GM12878 (cell line): ENCODE measurements around the gene TNKS1BP1. TPM values are rescaled to one million over a fixed set of nuclear protein-coding genes. Genes with fewer than 3 reads are reported as not detected.
A peak's percentile ranks its signal among the peaks of the same experiment; 100 is the strongest.

Source experiments
- ATAC-seq: fragments of 200-7000 bp; cut with Tn5 transposase; 3 replicates; pipeline ENCODE4 v1.9.1; 2020; ENCODE audit warnings: mild to moderate bottlenecking, moderate library complexity
- BruUV-seq: library from RNA; stranded (reverse); fragments of 400-500 nt; replicated peaks from 2 replicates; lab custom pipeline; 2021; lab: Mats Ljungman, UMichigan
- CTCF ChIA-PET: fragments of 300-600 bp; sonication (Branson Sonifier 250); formaldehyde crosslinking; extraction: SDS; loops from one replicate; lab custom pipeline; 2021; ENCODE audit warnings: inconsistent platforms; lab: Yijun Ruan, JAX
- POLR2A ChIA-PET: fragments of 350-600 bp; formaldehyde crosslinking; extraction: SDS; loops from one replicate; lab custom pipeline; 2021; ENCODE audit warnings: inconsistent platforms; lab: Charles Lee
- RAD21 ChIA-PET: fragments of 300-600 bp; sonication (Branson Sonifier 250); formaldehyde crosslinking; loops from one replicate; lab custom pipeline; 2023; ENCODE audit warnings: antibody characterized with exemption; ENCODE audit not compliant: unreplicated experiment; lab: Charles Lee
- SMC1A ChIA-PET: fragments of 300-600 bp; sonication (Branson Sonifier 250); formaldehyde crosslinking; loops from one replicate; lab custom pipeline; 2023; ENCODE audit not compliant: unreplicated experiment, uncharacterized antibody; lab: Charles Lee
- DNase-seq: peaks from one replicate; pipeline ENCODE4 v3.0.0-alpha.2; 2011; ENCODE audit warnings: low read depth, low spot score
- FAIRE-seq: peaks from 3 replicates; lab custom pipeline; 2011; peaks lifted over from hg19 to GRCh38; lab: Jason Lieb, UNC
- H2AFZ ChIP-seq: 2 replicates; pipeline ENCODE4 v1.6.0; 2011; ENCODE audit warnings: low read depth, low read length, control low read depth; ENCODE audit not compliant: control insufficient read depth
- H3K27ac ChIP-seq: 2 replicates; pipeline ENCODE4 v1.5.1; 2011; ENCODE audit warnings: control low read depth; ENCODE audit not compliant: control insufficient read depth, insufficient read depth
- H3K27me3 ChIP-seq, 2 experiments: replicated peaks in 1 of 2; 2 replicates each; pipeline versions ENCODE4 v1.6.0 to v1.6.1; 2011; ENCODE audit warnings: low read length in 1 of 2; ENCODE audit not compliant: control insufficient read depth in 2 of 2, insufficient read depth in 2 of 2
- H3K36me3 ChIP-seq, 2 experiments: 2 replicates each; pipeline ENCODE4 v1.5.1; 2011; ENCODE audit warnings: low read length in 1 of 2; ENCODE audit not compliant: control insufficient read depth in 2 of 2, insufficient read depth in 2 of 2
- H3K4me1 ChIP-seq: 2 replicates; pipeline ENCODE4 v1.6.1; 2011; ENCODE audit warnings: mild to moderate bottlenecking, low read length, moderate library complexity, mixed read lengths; ENCODE audit not compliant: control insufficient read depth, insufficient read depth
- H3K4me2 ChIP-seq: 2 replicates; pipeline ENCODE4 v1.6.0; 2011; ENCODE audit warnings: control low read depth; ENCODE audit not compliant: control insufficient read depth, insufficient read depth
- H3K4me3 ChIP-seq: fragments of 200-600 bp; sonication (generic); 2 replicates; pipeline ENCODE4 v1.5.1; 2016
- H3K79me2 ChIP-seq: 2 replicates; pipeline ENCODE4 v1.6.0; 2011; ENCODE audit warnings: low read length; ENCODE audit not compliant: control insufficient read depth, insufficient read depth
- H3K9ac ChIP-seq: 2 replicates; pipeline ENCODE4 v1.8.0; 2011; ENCODE audit warnings: low read length, control low read depth, mixed read lengths; ENCODE audit not compliant: control insufficient read depth, insufficient read depth
- H3K9me3 ChIP-seq: replicated peaks from 3 replicates; pipeline ENCODE4 v1.5.1; 2011; ENCODE audit warnings: mild to moderate bottlenecking, low read length; ENCODE audit not compliant: control insufficient read depth, insufficient read depth
- H4K20me1 ChIP-seq: 2 replicates; pipeline ENCODE4 v1.6.0; 2011; ENCODE audit not compliant: control insufficient read depth, insufficient read depth
- CTCF ChIP-seq, 3 experiments: IDR thresholded peaks in 2 of 3; conservative IDR thresholded peaks in 1 of 3; 2 replicates each; pipeline ENCODE4 v1.5.1; 2011; ENCODE audit warnings: low read depth in 3 of 3, low read length in 3 of 3, mild to moderate bottlenecking in 3 of 3, control low read depth in 2 of 3, moderate library complexity in 2 of 3, inconsistent platforms in 1 of 3, mixed read lengths in 1 of 3; ENCODE audit not compliant: control insufficient read depth in 2 of 3, insufficient read depth in 1 of 3; ENCODE audit errors: extremely low read depth in 1 of 3
- HDGF ChIP-seq: fragments of 450-650 bp; IDR thresholded peaks from 2 replicates; pipeline ENCODE4 v1.6.1; 2016; ENCODE audit warnings: antibody characterized with exemption
- WGBS: methylation state at CpG from one replicate; pipeline ENCODE4 v1.1.6; 2016; ENCODE audit warnings: low lambda C conversion rate; ENCODE audit not compliant: insufficient replicate concordance, insufficient coverage; ENCODE audit errors: missing lambda C conversion rate; 5-methylcytosine and 5-hydroxymethylcytosine counted together
- in situ Hi-C: fragments of 300-500 bp; cut with MboI; formaldehyde crosslinking; loops from 9 replicates; pipeline ENCODE4 v1.14.3; 2018; ENCODE audit warnings: mixed read lengths
- intact Hi-C: fragments of 100-400 bp; cut with micrococcal nuclease; formaldehyde crosslinking; loops from one replicate; pipeline ENCODE4 v1.14.2; 2022; ENCODE audit not compliant: unreplicated experiment
- polyA plus RNA-seq, 11 experiments: library from polyadenylated mRNA; depleted of rRNA in 4 of 11; unstranded in 6 of 11; stranded (reverse) in 5 of 11; fragments of >200 nt; fragmentation: Nextera tagmentation in 4 of 11; fragmentation: Illumina TruSeq in 1 of 11; extraction: Ambion mirVana in 4 of 11; extraction: Trizol in 1 of 11; gene quantifications; 1 replicate in 1 of 11; 2 replicates in 10 of 11; pipeline versions ENCODE4 v1.2.1 to v1.2.3, GENCODE V29; 2011 to 2016; ENCODE audit warnings: inconsistent platforms in 2 of 11, missing spikeins in 2 of 11, low read depth in 1 of 11
- total RNA-seq, 4 experiments: library from RNA; depleted of rRNA in 3 of 4; stranded (reverse); fragments of >200 nt in 3 of 4; fragmentation: Illumina TruSeq in 1 of 4; extraction: Trizol in 1 of 4; gene quantifications; 2 replicates each; pipeline versions ENCODE4 v1.2.1 to v1.2.3, GENCODE V29; 2013 to 2021

Gene TNKS1BP1
- total and polyA plus RNA-seq, 10 of the 15 experiments (the other 5 are each of a cell fraction or from before 2014, with no cell fraction given), result 0.26 to 15.8 (median 4.3) TPM

- BruUV-seq, result no TSS peak
- ATAC-seq (no peak), FAIRE-seq (no peak)
- WGBS, result 47% methylated on average over 12 of the region's 12 CpGs
- H4K20me1 ChIP-seq, result no peaks in the 10 kb centered on the region
- TF ChIP-seq HDGF (no peak), CTCF (IDR thresholded peaks at IDR 0.05 in 2 of 3, conservative IDR thresholded peaks at IDR 0.05 in 1 of 3; ENCODE audit: control insufficient read depth in 2 of 3, extremely low read depth in 1 of 3, insufficient read depth in 1 of 3, low read depth in 3 of 3, low read length in 3 of 3) (peak in 1 of 3 experiments; percentile 10; a peak in 1 of 6 replicates)
- TF ChIP-seq, all 136 proteins: peak for 1
- H3K4me1 ChIP-seq, result peaks cover 7% of the 10 kb centered on the region
- no peak overlapping the region for H2AFZ ChIP-seq
- in situ Hi-C loops, result loop anchor here (25.0 kb wide), 2 partner anchors 1172 to 1247 kb away; partner anchors contain the start of genes LPXN, OR5B21 and ZFP91
- H3K4me2 ChIP-seq, result no peak overlapping the region
- CTCF ChIA-PET, result interaction anchor here (1.3 to 1.5 kb wide), 3 partner anchors 12 to 187 kb away, joined by 3 to 5 read pairs (median 3); no protein-coding TSS in a partner anchor
- DNase-seq, result no peak
- intact Hi-C loops, result loop anchor here (10.0 kb wide), 1 partner anchor 1165 kb away; the partner anchor contains the start of gene OR5B21
- RAD21 ChIA-PET, result no interaction called here
- no peak overlapping the region for H3K9ac ChIP-seq
- H3K27ac ChIP-seq, result no peak overlapping the region
- H3K79me2 ChIP-seq, result peaks cover 10% of the 10 kb centered on the region
- H3K9me3 ChIP-seq, result no peaks in the 10 kb centered on the region
- no peaks in the 10 kb centered on the region for H3K36me3 ChIP-seq
- POLR2A ChIA-PET, result interaction anchor here (0.5 kb wide), 1 partner anchor 71 kb away, joined by 5 read pairs; no protein-coding TSS in a partner anchor
- SMC1A ChIA-PET, result interaction anchor here (1.0 kb wide), 1 partner anchor 162 kb away, joined by 3 read pairs; no protein-coding TSS in a partner anchor
- H3K4me3 ChIP-seq, result no peak overlapping the region
- H3K27me3 ChIP-seq, result no peaks in the 10 kb centered on the region; a peak in 1 of 4 replicates
These were observed 15.4 kb upstream of the TNKS1BP1 start for GRCh38 chr11:57340039-57340615.
